Right lobe of liver (tissue), 4 donors: ENCODE measurements around the gene ADGRD1.

ENCODE experiments used
- CTCF ChIP-seq, 4 donors: fragments of 200-600 bp in 3 of 4; fragments of 450-650 bp in 1 of 4; IDR thresholded peaks; one replicate each; pipeline versions ENCODE4 v1.5.1 to v1.8.0; 2016 to 2022; ENCODE audit warnings: antibody characterized with exemption in 4 of 4, mild to moderate bottlenecking in 2 of 4
- POLR2A ChIP-seq: fragments of 450-650 bp; IDR thresholded peaks from one replicate; pipeline ENCODE4 v1.6.1; 2017; ENCODE audit warnings: antibody characterized with exemption, mild to moderate bottlenecking
- donor health status: DM: no; HTN: no; CAD: no.
- donor health status: DM: no; HTN: no; CAD: no.
- donor health status: DM: no; HTN: yes; CAD: no.

- TF ChIP-seq POLR2A (no peak), CTCF (IDR thresholded peaks at IDR 0.05) (no peak)
These were observed 28.2 kb downstream of the ADGRD1 start for GRCh38 chr12:130981911-130982310.
